Ramos (cell line): ENCODE results near the gene RAET1G.

Source experiments
- in situ Hi-C: fragments of 300-500 bp; cut with MboI; formaldehyde crosslinking; loops from one replicate; pipeline ENCODE4 v1.14.3; 2022; ENCODE audit warnings: low sequenced_read_pairs; ENCODE audit not compliant: unreplicated experiment

The RAET1G gene

GRCh38 chr6:149877659-149878058, 45.3 kb downstream of the RAET1G start:
- in situ Hi-C loops, result no loop called here

DNA sequence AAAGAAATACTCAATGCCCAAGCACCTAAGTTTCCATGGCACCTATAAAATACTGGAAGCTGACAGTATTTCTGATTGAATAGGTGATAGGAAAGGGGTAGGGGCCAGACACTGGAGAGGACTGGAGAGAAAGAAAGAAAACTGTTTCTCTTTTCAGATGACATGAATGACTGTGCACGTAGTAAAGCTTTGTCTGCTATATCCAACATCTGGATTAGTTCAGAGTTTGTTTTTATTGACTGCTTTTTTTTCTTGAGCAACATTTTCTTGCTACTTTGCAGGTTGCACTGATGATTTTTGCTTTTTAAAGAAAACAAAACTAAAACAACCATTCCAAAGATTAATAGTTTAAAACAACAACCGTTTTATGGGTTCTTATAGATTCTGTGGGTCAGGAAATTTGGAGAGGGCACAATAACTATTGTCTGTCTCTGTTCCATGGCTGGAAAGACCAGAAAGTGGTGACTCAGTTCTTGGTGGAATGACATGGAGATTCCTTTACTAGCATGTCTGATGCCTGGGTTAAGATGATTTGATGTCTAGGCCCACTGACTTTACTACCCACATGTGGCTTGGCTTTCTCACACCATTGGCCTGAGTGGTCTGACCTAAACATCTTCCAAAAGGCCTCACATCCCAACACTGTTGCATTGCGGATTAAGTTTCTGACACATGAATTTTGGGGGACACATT, 46.5 kb downstream of the RAET1G start:
- in situ Hi-C loops, result no loop called here

- in situ Hi-C loops, result no loop called here
These were observed 50.7 kb downstream of the RAET1G start for GRCh38 chr6:149872233-149872632.

GRCh38 chr6:149871182-149871581, 51.7 kb downstream of the RAET1G start:
- in situ Hi-C loops, result no loop called here

DNA sequence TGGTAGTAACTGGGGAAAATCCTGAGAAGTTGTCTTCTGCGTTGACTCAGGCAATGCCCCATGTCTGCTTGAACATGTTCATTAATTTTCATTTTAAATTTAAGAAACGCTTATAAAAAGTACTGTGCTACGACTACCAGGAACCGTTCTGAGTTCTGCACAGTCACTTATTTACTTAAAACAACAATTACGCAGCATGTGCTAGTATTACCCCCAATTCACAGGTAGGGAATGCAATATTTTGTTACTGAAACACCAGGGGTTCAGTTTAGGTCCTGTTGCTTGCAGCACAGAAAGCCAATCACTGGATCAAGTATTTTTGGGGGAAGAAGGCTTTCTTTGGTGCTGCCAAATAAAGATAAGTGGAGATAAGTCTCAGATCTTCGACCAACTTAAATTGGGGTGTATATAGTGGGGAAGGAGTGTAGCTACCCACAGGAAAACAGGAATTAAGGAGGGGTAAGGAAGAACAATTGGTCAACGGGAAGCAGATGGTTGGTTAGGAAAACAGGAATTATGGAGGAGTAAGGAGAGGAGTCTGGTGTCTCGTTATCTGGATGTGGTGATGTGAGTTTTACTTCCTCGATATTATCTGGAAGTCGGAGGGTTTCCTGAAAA, 53.5 kb downstream of the RAET1G start:
- in situ Hi-C loops, result no loop called here

GRCh38 chr6:149867876-149868640, 54.9 kb downstream of the RAET1G start:
- in situ Hi-C loops, result no loop called here
